ENCODE data around the gene SLC35F3. TPM values are rescaled to one million over a fixed set of nuclear protein-coding genes. Genes with fewer than 3 reads are reported as not detected.

SLC35F3 gene
- total and polyA plus RNA-seq, 2 donors from 2014 or later, result 0.41 to 0.66 TPM

DNA sequence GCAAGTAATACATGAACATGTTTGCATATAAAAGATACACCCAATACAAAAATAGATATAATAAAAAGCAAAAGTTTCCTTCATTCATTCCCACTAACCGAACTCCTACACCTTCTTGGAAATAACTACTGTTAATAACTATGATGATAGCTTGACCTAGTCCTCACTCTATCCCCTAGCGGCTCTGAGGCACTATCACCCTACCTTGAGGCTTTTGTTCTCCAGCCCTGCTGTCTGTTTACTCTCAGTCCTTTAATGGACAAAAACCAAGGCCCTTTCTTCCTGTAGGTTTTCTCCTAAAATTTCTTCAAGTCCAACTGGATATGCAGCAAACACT is 186.6 kb downstream of the SLC35F3 start:
- H3K27me3 ChIP-seq (ENCODE audit: control insufficient read depth, insufficient read depth, low read length), result no peaks in the 10 kb centered on the region
- TF ChIP-seq, protein P1, sequence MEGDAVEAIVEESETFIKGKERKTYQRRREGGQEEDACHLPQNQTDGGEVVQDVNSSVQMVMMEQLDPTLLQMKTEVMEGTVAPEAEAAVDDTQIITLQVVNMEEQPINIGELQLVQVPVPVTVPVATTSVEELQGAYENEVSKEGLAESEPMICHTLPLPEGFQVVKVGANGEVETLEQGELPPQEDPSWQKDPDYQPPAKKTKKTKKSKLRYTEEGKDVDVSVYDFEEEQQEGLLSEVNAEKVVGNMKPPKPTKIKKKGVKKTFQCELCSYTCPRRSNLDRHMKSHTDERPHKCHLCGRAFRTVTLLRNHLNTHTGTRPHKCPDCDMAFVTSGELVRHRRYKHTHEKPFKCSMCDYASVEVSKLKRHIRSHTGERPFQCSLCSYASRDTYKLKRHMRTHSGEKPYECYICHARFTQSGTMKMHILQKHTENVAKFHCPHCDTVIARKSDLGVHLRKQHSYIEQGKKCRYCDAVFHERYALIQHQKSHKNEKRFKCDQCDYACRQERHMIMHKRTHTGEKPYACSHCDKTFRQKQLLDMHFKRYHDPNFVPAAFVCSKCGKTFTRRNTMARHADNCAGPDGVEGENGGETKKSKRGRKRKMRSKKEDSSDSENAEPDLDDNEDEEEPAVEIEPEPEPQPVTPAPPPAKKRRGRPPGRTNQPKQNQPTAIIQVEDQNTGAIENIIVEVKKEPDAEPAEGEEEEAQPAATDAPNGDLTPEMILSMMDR (IDR thresholded peaks at IDR 0.05; ENCODE audit: borderline replicate concordance, extremely low read depth, insufficient read depth), result no peak

DNA sequence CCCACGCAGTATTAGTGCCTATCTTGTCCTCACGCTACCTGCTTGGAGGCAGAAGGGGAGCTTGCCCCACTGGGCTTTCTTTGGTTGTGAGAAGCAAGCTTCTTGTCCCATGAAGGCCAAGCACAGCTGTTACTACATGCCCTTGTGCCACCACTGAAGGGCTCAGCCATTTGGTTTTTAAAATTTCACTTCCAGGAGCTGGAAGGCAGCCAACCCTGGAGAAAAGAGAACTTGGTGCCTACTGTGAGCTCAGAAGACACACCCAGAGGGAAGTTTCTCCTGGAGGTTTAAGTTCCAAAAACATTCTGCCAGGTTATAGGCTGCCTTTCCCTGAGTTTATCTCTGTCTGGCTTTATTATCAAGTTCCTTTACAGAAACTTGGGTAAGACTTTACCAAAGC is 187.4 kb downstream of the SLC35F3 start:
- Histone ChIP-seq H3K27me3 (ENCODE audit: control insufficient read depth, insufficient read depth, low read length) (no peaks in the 10 kb centered on the region), H3K4me3 (ENCODE audit: low read length in 3 of 3) (no peak overlapping the region), H3K27ac (ENCODE audit: low read depth in 2 of 2, low read length in 2 of 2) (no peak overlapping the region), H3K9ac (ENCODE audit: low read length in 3 of 3) (no peak overlapping the region), H3K9me3 (ENCODE audit: control insufficient read depth in 2 of 3, insufficient read depth in 1 of 3, low read length in 3 of 3) (peaks cover 0 to 8% (median 2%) of the 10 kb centered on the region in 3 donors), H3K36me3 (ENCODE audit: control insufficient read depth in 2 of 3, insufficient read depth in 3 of 3, low read length in 3 of 3) (no peaks in the 10 kb centered on the region), H3K4me1 (ENCODE audit: control insufficient read depth in 2 of 3, insufficient read depth in 2 of 3, low read depth in 1 of 3, low read length in 3 of 3) (no peaks in the 10 kb centered on the region)
- TF ChIP-seq, protein P1 (IDR thresholded peaks at IDR 0.05; ENCODE audit: borderline replicate concordance, extremely low read depth, insufficient read depth), result no peak
- intact Hi-C loops (cut with DNase I), result no loop called here
- no peak for FAIRE-seq
- DNase-seq, result no peak

More for the DNA sequence above, 186.6 kb downstream of the SLC35F3 start:
- Histone ChIP-seq H3K36me3 (ENCODE audit: control insufficient read depth in 2 of 3, insufficient read depth in 3 of 3, low read length in 3 of 3) (no peaks in the 10 kb centered on the region), H3K9ac (ENCODE audit: low read length in 3 of 3) (no peak overlapping the region), H3K4me3 (ENCODE audit: low read length in 3 of 3) (no peak overlapping the region), H3K9me3 (ENCODE audit: control insufficient read depth in 2 of 3, insufficient read depth in 1 of 3, low read length in 3 of 3) (peaks cover 0 to 8% (median 2%) of the 10 kb centered on the region in 3 donors), H3K4me1 (ENCODE audit: control insufficient read depth in 2 of 3, insufficient read depth in 2 of 3, low read depth in 1 of 3, low read length in 3 of 3) (no peaks in the 10 kb centered on the region), H3K27ac (ENCODE audit: low read depth in 2 of 2, low read length in 2 of 2) (no peak overlapping the region)
- intact Hi-C loops (cut with DNase I), result no loop called here
- no peak for FAIRE-seq
- no peak for DNase-seq

DNA sequence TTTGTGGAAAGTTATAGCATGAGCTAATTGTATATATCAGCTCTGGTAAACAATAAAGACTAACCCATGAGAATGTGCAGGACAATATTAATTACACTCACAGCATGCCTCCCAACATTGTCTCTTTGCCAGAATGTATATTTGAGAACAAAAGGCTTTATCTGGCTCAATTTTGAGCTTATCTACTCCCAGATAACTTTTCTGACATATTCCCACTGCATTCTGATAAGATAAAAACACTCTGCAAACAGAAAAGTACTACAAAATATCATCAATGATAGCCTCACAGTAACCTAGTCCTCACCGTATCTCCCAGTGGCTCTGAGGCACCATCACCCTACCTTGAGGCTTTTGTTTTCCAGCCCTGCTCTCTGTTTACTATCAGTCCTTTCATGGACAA is 188.6 kb downstream of the SLC35F3 start:
- TF ChIP-seq, protein P1 (IDR thresholded peaks at IDR 0.05; ENCODE audit: borderline replicate concordance, extremely low read depth, insufficient read depth), result no peak
- Histone ChIP-seq H3K4me1 (ENCODE audit: control insufficient read depth in 2 of 3, insufficient read depth in 2 of 3, low read depth in 1 of 3, low read length in 3 of 3) (no peaks in the 10 kb centered on the region), H3K9ac (ENCODE audit: low read length in 3 of 3) (no peak overlapping the region), H3K36me3 (ENCODE audit: control insufficient read depth in 2 of 3, insufficient read depth in 3 of 3, low read length in 3 of 3) (no peaks in the 10 kb centered on the region), H3K4me3 (ENCODE audit: low read length in 3 of 3) (no peak overlapping the region), H3K9me3 (ENCODE audit: control insufficient read depth in 2 of 3, insufficient read depth in 1 of 3, low read length in 3 of 3) (peaks cover 2 to 8% (median 2%) of the 10 kb centered on the region in 3 donors), H3K27me3 (ENCODE audit: control insufficient read depth, insufficient read depth, low read length) (no peaks in the 10 kb centered on the region), H3K27ac (ENCODE audit: low read depth in 2 of 2, low read length in 2 of 2) (no peak overlapping the region)
- intact Hi-C loops (cut with DNase I), result no loop called here
- DNase-seq (no peak), FAIRE-seq (no peak)

DNA sequence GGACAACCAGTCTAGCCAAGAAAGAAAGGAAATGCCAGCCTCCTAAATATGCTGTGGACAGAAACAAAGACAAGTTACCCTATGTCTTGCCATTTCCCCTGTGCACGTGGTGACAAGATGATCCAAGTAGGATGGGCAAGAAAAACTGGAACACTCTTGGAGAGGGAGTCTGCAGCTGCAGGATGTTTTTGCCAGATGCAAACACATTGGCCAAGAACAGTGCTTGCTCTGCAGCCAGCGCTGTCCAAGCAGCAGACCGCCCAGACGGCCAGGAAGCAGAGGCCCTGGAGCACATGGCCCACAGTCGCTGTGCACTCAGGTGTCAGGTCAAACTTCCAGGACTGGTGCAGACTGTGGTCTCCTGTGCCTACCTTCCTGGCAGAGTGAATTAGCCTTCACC is 189.3 kb downstream of the SLC35F3 start:
- intact Hi-C loops (cut with DNase I), result no loop called here
- H3K9ac ChIP-seq (ENCODE audit: low read length in 3 of 3), result no peak overlapping the region
- DNase-seq (peak in 1 of 5 donors; percentile 9), FAIRE-seq (no peak)
- H3K9me3 ChIP-seq (ENCODE audit: control insufficient read depth in 2 of 3, insufficient read depth in 1 of 3, low read length in 3 of 3), result peaks cover 2 to 8% (median 2%) of the 10 kb centered on the region in 3 donors
- no peak overlapping the region for H3K4me3 ChIP-seq (ENCODE audit: low read length in 3 of 3)
- no peaks in the 10 kb centered on the region for H3K27me3 ChIP-seq (ENCODE audit: control insufficient read depth, insufficient read depth, low read length)
- no peaks in the 10 kb centered on the region for H3K4me1 ChIP-seq (ENCODE audit: control insufficient read depth in 2 of 3, insufficient read depth in 2 of 3, low read depth in 1 of 3, low read length in 3 of 3)
- TF ChIP-seq, protein P1 (IDR thresholded peaks at IDR 0.05; ENCODE audit: borderline replicate concordance, extremely low read depth, insufficient read depth), result no peak
- H3K36me3 ChIP-seq (ENCODE audit: control insufficient read depth in 2 of 3, insufficient read depth in 3 of 3, low read length in 3 of 3), result no peaks in the 10 kb centered on the region
- no peak overlapping the region for H3K27ac ChIP-seq (ENCODE audit: low read depth in 2 of 2, low read length in 2 of 2)

Data from kidney (tissue), 14 donors.